ENCODE results near the gene DACH1. TPM values are rescaled to one million over a fixed set of nuclear protein-coding genes. Genes with fewer than 3 reads are reported as not detected.

DACH1 gene
- total RNA-seq, 1 donor = 0.09 TPM

GRCh38 chr13:71817335-71817734 lies 49.7 kb downstream of the DACH1 start:
- H3K4me3 ChIP-seq (ENCODE audit: low read depth, low read length) = no peak overlapping the region
- TF ChIP-seq CTCF (IDR thresholded peaks at IDR 0.05; ENCODE audit: insufficient read depth, low read length) = no peak
- no peak for DNase-seq (ENCODE audit: low read depth)

- DNase-seq (ENCODE audit: low read depth) = no peak
- TF ChIP-seq CTCF (IDR thresholded peaks at IDR 0.05; ENCODE audit: insufficient read depth, low read length) = no peak
- H3K4me3 ChIP-seq (ENCODE audit: low read depth, low read length) = no peak overlapping the region
Observed at GRCh38 chr13:71814806-71815360, 52.1 kb downstream of the DACH1 start.

GRCh38 chr13:71813187-71813586 lies 53.8 kb downstream of the DACH1 start:
- TF ChIP-seq CTCF (IDR thresholded peaks at IDR 0.05; ENCODE audit: insufficient read depth, low read length) = no peak
- DNase-seq (ENCODE audit: low read depth) = no peak
- H3K4me3 ChIP-seq (ENCODE audit: low read depth, low read length) = no peak overlapping the region

- no peak for DNase-seq (ENCODE audit: low read depth)
- no peak for TF ChIP-seq CTCF (IDR thresholded peaks at IDR 0.05; ENCODE audit: insufficient read depth, low read length)
- no peak overlapping the region for H3K4me3 ChIP-seq (ENCODE audit: low read depth, low read length)
Observed at GRCh38 chr13:71811344-71811743, 55.7 kb downstream of the DACH1 start.

- no peak for TF ChIP-seq CTCF (IDR thresholded peaks at IDR 0.05; ENCODE audit: insufficient read depth, low read length)
- no peak for DNase-seq (ENCODE audit: low read depth)
- H3K4me3 ChIP-seq (ENCODE audit: low read depth, low read length) = no peak overlapping the region
Observed at GRCh38 chr13:71808708-71809107, 58.3 kb downstream of the DACH1 start.

- H3K4me3 ChIP-seq (ENCODE audit: low read depth, low read length) = no peak overlapping the region
- DNase-seq (ENCODE audit: low read depth) = no peak
- no peak for TF ChIP-seq CTCF (IDR thresholded peaks at IDR 0.05; ENCODE audit: insufficient read depth, low read length)
Observed at GRCh38 chr13:71806886-71807285, 60.1 kb downstream of the DACH1 start.

- no peak for DNase-seq (ENCODE audit: low read depth)
- TF ChIP-seq CTCF (IDR thresholded peaks at IDR 0.05; ENCODE audit: insufficient read depth, low read length) = no peak
- no peak overlapping the region for H3K4me3 ChIP-seq (ENCODE audit: low read depth, low read length)
Observed at GRCh38 chr13:71803066-71803465, 63.9 kb downstream of the DACH1 start.
